HG03457 (cell line): Measurements from ENCODE around the gene HORMAD2.

Experiments used
- ATAC-seq: cut with Tn5 transposase; IDR thresholded peaks from one replicate; pipeline ENCODE4 v1.9.1; 2021; ENCODE audit warnings: moderate number of reproducible peaks; ENCODE audit not compliant: unreplicated experiment

The HORMAD2 gene, protein sequence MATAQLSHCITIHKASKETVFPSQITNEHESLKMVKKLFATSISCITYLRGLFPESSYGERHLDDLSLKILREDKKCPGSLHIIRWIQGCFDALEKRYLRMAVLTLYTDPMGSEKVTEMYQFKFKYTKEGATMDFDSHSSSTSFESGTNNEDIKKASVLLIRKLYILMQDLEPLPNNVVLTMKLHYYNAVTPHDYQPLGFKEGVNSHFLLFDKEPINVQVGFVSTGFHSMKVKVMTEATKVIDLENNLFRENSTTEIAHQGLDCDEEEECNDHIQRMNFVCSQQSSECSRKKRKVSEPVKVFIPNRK

DNA sequence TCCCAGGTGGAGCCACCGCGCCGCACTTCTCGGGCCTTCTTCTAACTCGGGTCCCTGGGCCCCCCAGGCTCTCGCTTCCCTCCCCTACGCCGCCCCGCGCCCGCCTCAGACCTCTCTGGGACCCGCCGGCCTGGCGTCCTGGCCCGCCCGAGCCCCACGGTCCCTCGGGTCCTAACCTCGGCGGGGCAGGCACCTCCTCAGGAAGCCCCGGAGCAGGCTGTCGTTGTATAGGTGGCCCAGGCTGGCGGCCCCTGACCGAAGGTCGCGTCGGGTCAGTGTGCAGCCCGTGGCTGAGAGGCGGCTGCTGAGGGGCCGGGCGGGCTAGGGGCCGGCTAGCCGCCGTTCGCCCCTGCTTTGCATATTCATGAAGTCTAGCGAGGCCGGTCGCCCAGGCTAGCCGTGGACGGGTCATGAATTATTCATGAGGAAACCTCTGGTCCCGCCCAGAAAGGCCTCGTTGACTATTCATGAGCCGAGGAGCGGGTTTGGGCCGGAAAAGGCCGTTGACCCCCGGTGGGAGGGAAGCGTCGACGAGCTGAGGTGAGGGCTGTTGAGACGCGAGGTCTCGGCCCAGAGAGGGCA lies at the start of gene HORMAD2:
Gene HORMAD2, plus strand, starts transcription at position 513 of the 582 bp plus-strand sequence. CDS start 13,489 bp downstream, outside the sequence.
- no peak for ATAC-seq

DNA sequence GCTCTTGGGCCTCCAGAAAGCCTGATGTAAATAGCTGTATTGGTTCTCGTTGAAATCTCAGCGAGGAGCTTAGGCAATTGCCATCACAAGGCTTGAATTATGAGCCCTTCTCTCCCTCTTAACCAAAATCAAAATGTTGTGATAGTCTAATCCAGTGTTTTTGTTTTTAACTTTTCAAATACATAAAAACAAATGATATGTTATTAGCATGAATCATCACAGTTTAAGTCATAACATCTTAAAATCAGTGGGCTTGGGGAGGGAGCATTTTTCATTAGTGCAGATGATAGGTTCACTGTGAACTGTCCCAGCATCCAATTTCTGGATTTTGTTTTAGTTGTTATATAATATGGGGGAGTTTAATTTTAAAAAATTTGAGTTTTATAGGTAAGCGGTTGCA lies 48.9 kb upstream of the HORMAD2 start:
- no peak for ATAC-seq

DNA sequence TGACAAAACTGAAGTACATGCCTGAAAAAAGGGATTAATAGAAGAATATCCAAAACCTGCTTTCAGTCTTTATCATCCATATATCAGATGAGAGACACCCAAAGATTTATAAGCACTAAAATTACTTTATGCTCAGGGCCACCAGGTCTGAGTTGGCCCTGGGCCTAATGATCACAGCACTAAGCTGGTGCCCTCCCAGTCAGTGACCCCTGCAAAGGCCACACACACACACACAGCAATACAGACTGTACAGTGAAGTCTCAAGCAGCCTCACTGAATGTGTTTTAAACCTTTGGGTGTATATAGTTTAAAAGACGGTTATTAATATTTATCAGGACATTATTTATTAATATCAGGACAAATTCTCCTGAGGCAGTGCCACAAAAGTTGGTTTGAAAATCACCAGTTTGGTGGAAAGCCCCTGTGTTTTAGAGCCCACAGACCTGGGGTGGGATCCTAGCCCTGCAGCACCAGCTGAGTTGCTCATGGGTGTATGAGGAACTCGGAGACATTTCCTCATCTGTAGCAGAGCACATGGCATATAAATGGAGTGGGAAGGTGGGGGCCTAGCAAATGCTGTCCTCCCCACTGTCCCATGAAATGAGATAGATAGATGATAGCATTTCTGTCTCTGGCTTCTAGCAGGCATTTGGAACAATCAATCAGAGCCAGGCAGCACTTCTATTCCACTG lies 48.4 kb upstream of the HORMAD2 start:
- ATAC-seq, result no peak

DNA sequence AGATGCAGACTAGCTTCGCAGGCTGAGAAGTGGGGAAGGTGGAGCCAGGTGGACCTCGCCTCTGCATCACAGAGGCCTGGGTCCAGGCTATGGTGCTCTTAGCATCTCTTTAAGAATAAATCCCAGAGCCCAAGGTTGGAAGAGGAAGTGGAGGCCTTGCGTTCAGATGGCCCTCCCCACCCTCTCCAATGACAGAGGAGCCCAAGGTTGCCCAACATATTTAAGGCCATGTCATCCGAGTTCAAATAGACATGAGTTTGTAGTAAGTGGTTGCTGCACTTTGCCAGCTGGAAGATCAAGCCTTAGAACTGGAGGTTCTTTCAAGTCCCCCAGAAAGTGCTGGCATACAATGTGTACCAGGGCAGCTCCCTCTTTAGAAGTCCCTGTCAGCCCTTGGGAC lies 47.1 kb upstream of the HORMAD2 start:
- no peak for ATAC-seq

DNA sequence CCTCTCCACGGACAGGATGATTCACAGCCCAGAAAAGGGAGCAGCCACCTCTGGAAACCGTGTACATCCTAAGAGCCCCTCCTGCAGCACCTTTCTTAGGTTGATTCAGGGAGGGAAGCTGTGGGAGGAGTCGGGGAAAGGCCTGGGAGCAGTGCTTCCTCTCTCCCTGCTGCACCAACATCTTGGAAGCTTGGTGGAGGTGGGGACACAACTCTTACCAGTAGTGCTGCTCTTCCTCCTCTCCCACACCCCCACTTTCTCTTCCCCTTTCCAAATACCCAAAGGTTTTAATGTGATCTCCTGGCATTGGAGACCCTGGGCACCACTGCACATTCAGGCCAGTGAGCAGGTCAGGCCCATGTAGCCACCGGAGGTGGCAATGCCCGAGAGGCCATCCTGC lies 46.4 kb upstream of the HORMAD2 start:
- ATAC-seq, result no peak

DNA sequence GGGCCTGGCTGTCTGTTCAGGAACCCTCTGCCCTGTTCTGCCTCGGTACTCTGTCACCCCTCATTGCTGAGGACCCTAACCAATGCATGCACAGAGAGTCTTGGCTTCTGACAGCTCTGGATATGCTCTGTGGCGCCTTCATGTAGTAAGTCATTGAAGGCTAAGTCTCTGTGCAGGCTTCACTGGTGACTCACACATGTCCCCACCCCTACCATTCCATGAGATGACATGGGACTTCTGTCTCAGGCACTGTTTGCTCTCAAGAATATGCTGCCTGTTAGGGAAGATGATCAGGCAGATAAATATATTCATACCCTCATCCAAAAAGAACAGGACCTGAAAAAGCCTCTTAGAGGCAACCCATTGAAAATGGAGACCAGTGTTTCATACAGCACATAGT lies 43.6 kb upstream of the HORMAD2 start:
- ATAC-seq, result no peak

DNA sequence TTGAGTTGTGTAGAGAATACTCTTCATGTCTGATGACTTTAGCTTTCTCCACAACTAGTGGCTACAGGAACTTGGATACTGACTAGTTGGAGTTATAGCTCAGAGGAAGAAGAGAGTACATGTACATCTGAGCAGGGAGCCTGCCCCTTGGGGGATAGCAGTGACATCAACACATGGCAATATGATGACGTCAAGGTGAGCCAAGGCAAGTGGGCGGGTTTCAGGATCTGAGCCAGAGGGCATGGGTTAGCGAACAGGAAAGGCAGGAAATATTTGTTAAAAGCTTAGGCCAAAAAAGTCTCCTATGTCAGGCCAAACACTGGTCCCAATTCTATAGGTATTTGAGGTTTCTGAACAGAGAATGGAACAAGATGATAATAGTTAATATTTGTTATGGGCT lies 42.0 kb upstream of the HORMAD2 start:
- ATAC-seq, result no peak

DNA sequence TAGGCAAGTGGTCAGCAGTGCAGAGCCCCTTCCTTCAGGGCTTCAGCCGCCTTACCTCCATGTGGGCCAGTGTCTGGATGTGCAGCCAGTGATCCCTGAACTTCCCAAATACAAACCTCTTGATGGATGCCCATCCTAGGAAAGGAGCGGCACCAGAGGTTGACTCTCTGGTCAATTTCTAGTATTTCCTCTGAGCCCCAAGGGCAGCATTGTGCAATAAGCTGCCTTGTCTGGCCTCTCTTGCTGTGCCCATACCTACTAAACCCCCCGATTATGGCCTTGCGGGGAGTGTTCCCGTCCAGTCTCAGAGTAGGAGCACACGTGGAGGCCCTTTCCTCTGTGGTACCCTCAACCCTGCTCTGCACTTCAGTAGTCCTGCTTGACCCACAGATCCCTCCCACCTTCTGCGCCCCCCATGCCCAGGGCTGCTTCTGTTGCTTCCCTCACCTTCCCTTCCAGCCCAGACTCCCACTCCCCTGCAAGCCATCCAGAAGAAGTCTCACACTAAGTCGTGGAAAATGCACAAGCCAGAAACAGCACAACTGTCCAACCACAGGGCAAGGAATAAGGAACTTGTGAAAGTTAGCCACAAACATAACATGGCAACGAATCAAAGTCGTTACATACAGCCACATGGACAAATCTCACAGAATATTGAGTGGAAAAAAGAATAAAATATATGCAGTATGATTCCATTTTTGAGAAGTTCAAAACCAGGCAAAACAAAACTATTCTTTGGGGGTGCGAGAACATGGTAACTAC lies 39.6 kb upstream of the HORMAD2 start:
- no peak for ATAC-seq

DNA sequence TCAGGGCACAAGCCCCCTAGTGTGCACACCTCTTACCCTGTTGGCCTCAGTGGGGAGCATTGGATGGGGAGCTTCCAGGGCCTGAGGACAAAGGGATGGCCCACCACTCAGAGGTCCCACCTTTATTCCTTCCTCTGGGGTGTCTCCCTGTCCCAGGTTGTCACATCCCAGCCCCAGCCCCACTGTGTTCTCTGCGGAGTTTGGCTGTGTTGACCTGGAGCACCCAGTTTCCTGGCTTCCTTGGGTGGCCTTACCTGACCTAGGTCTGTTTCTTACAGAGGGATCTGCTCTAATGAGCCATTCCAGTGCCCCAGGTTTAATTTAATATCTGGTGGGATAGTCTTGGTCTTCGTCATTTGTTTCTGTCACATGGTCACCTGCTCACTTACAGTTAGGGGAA lies 38.8 kb upstream of the HORMAD2 start:
- no peak for ATAC-seq

DNA sequence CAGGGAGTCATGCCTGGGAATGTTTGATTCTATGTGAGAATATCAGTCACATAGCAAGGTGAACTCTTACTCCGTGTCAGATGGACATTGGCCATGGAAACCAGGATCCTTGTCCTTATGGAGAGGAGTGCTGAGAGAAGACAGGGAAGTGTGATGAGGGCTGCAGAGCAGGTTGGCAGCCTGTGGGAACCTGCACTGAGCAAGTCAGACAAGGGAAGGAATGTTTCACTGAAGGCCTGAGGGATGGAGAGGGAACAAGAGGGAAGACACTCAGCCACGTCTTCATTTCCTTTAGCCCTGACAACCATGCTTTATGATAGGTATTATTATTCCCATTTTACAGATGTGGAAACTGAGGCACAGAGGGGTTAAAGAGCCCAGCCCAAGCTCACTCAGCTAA lies 38.4 kb upstream of the HORMAD2 start:
- ATAC-seq, result no peak

DNA sequence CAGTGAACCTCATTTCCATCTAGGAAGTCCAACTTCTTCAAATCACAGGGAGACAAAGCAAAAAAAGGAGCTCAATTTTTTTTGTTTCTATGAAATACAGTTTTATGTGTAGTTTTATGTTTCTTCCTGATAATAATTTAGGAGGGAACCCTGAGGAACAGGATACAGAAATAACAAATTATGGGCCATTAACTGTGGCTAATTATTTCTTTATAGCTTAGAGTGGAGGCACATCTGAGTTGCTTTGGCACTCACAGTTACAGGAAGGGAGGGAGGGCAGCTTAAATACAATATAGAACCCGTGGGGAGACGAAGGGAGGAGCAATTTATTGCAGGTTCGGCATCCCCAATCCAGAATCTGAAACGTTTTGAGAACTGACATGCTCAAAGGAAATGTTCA lies 37.1 kb upstream of the HORMAD2 start:
- ATAC-seq, result no peak

DNA sequence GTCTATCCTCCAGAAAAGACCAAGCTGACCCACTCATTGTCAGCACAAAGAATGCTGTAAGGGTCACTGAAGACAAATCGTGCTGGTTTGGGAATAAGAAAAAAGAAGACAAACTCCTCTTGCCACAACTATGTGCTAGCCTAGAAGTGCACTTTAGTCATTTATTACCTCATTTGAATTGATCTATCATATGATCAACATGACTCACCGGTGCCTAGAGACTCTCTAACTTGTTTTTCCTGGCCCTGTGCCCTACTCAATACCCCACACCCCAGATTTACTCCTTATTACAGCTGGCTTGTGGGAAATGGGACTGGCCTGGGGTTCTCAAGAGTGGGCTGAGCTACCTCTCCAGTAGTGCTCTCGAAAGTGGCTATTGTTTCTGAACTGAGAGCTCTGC lies 35.9 kb upstream of the HORMAD2 start:
- ATAC-seq, result no peak

DNA sequence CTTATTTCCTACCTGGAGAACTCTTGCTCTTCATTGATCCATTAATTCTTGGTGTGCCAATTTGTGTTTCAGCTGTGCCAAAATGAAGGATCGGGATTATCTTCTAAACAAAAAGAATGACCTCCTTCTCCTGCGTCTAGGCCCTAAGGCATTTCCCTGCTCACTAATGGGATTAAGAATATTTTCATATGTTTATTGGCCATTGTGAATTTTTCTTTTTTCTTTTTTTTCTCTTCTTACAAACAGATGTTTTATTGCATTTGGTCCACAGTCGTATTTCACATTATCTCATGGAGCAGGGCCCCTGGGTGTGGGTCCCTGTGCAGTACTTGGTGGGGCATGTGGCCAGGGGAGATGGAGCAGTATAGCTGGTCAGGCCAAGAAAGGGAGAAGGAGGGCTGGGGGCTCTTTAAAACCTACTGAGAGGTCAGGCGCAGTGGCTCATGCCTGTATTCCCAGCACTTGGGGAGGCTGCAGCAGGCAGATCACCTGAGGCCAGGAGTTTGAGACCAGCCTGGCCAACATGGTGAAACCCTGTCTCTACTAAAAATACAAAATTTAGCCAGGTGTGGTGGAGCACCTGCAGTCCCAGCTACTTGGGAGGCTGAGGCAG lies 35.3 kb upstream of the HORMAD2 start:
- ATAC-seq, result no peak

DNA sequence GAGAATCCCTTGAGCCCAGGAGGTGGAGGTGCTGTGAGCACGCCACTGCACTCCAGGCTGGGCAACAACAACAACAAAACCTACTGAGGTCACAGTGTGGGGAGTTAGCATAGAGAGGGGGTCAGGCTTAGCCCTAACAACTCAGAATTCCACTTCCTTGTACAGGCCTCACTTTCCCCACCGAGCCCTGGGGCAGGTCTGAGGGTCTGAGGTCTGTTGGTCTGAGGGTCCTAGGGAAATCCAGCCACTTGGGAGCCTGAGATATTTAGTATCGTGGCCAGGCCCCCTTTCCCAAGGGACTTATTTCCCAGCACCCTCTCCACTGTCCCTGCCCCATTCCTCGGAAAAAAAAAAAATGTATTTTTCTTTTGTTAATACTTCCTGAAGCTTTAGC lies 34.8 kb upstream of the HORMAD2 start:
- ATAC-seq, result no peak

DNA sequence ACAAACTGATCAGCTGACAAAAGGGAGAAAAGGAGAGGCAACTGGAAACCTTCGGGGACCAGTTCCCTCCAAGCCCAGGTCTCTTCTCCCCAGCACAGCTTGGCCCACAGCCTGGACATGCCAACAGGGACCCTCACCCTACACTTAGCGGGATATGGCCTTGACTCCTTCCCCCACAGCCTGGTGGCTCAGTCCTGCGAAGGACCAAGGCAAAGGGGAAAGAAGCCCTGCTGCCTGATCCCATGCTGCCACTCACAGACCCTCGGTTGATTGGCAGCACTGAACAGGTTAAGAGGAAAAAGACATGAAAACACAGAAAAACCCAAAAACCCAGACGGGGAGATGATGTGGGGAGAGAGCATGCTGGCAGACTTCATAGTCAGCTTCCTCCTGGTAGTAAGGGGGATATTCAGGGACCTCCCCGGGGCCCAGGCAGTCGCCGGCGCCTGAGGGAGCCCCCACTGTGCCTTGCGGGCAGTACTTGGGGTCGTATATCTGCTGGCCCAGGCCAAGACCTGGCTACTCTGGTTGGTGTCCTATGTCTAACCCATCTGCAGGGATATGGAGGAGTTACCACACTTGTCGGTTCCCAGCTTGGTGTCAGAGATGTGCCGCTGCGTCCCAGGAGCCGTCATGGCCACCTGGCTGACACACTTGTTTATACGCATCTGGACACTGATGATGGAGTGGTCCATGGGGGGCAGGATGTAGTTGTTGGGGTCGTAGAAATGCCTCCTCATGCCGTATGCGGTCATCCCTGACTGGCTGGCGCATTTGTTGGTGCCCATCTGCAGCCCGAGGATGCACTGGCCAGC lies 34.2 kb upstream of the HORMAD2 start:
- no peak for ATAC-seq

DNA sequence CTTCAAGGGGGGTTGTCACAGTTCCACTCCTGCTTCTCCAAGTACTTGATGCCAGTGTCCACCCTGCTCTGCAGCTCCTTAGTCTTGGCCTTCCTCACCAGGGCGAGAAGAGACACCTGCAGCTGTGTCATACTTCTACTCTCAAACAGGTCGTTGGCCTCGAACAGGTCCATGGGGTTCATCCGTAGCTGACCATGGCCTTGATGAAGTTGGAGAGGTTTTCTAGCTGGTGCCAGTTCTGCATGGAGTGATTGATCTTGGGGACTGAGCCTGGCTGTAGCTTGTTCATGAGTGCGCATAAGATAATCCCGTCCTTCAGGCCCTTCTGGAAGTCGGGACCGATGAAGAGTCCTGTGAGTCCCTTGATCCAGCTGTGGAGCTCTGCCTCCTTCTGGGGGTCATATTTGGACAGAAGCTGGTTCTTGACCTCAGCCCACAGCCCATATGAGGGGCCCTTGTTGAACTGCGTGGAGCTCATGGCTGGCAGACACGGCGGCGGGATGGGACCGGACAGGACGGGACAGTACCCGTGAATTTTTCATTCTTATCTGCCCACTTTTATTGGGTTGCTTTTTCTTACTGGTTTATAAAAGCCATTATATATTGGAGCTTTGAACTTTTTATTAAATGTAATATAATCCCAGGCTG lies 33.4 kb upstream of the HORMAD2 start:
- no peak for ATAC-seq

DNA sequence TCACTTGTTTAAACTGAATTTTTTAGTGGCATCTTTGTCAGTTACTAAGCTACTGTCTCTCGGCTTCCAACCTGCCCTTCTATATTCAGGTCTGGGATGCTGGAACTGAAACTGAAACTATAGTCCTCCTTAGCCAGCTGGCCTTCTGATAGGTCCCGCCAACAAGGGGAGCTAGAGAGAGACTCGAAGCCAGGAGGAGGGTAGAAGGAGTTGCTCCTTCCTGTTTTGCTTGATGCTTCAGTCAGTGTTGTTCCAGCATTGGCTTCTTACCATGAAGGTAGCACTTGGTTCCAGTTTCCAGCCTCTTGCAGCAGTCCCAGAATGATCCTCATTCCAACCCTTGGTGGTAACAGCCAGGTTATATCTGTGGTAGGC lies 32.9 kb upstream of the HORMAD2 start:
- ATAC-seq, result no peak

DNA sequence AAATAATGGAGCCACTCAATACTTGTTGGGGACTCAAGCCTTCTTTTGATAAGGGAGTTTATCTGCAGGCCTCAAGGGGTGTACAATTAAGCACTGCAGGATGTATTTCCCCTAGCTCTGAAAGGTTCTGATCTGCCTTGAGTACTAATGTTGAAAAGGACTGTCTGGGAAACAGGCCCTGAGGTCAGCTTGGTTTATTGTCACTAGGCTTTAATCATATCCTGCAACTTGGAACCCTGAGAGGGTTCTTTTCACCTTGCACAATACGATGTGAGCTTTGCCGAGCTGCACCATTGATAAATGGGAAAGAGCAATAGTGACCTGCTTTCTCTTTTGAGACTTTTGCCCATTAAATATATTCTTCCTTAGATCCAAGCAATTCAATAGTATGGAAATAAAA lies 31.6 kb upstream of the HORMAD2 start:
- no peak for ATAC-seq

DNA sequence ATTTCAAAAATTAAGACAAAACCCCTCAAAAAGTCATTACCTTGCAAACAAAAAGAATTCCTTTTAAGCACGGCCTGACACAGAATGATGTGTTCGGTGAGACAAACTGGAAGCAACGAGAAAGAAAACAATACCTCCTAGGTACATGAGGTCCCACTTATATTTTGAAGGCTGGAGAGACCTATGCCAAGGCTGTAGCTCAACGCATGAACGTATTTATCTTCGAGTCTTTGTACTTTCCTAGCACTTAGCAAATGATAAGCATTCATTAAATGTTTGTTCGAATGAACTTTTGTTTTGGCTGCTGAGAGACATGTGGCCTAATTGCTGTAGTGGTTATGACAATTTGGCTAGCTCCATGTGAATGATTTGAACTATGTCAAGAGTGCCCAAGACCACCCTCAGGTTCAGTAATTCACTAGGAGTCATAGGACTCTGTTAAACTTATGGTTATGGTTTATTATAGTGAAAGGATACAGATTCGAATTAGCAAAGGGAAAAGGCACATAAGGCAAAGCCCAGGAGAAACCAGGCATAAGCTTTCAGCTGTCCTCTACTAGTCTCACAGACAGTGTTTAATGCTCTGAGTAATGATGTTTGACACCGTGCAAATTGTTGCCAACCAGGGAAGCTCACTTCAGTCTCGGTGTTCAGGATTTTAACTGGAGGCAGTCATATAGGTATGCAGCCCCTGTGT lies 26.0 kb upstream of the HORMAD2 start:
- no peak for ATAC-seq

DNA sequence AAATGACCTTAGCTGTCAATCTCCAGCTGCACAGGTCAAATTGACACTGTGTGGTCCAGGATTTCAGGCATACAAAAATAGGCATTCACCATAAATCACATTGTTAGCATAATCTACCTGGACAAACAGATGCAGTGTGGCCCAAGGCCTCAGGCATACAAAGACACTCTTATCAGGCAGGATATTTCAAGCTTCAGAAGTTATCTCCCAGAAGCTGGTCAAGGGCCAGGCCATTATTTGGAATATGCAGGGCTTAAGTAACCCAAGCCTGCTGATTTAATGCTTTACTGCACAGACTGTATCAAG lies 25.5 kb upstream of the HORMAD2 start:
- ATAC-seq, result no peak
